ENCODE results near the gene ZC4H2.

ZC4H2 gene

GRCh38 chrX:64977830-64978229 lies 1.6 kb upstream of the ZC4H2 start:
- TF ChIP-seq CTCF (IDR thresholded peaks at IDR 0.05; ENCODE audit: extremely low read depth, insufficient read depth, missing control alignments): no peak
- in situ Hi-C loops (cut with MboI; ENCODE audit: low pct_unique_long_range_greater_than_20kb, low sequenced_read_pairs, unreplicated experiment): no loop called here
- no peak for DNase-seq (ENCODE audit: low spot score)

GRCh38 chrX:64977051-64977450 lies 801 bp upstream of the ZC4H2 start:
- DNase-seq (ENCODE audit: low spot score): no peak
- no peak for TF ChIP-seq CTCF (IDR thresholded peaks at IDR 0.05; ENCODE audit: extremely low read depth, insufficient read depth, missing control alignments)
- in situ Hi-C loops (cut with MboI; ENCODE audit: low pct_unique_long_range_greater_than_20kb, low sequenced_read_pairs, unreplicated experiment): no loop called here

- in situ Hi-C loops (cut with MboI; ENCODE audit: low pct_unique_long_range_greater_than_20kb, low sequenced_read_pairs, unreplicated experiment): no loop called here
- no peak for TF ChIP-seq CTCF (IDR thresholded peaks at IDR 0.05; ENCODE audit: extremely low read depth, insufficient read depth, missing control alignments)
- DNase-seq (ENCODE audit: low spot score): no peak
Measured at GRCh38 chrX:64976673-64977040, 407 bp upstream of the ZC4H2 start.

- in situ Hi-C loops (cut with MboI; ENCODE audit: low pct_unique_long_range_greater_than_20kb, low sequenced_read_pairs, unreplicated experiment): no loop called here
- DNase-seq (ENCODE audit: low spot score): no peak
- TF ChIP-seq CTCF (IDR thresholded peaks at IDR 0.05; ENCODE audit: extremely low read depth, insufficient read depth, missing control alignments): no peak
Measured at GRCh38 chrX:64975491-64975890, 759 bp downstream of the ZC4H2 start.

- TF ChIP-seq CTCF (IDR thresholded peaks at IDR 0.05; ENCODE audit: extremely low read depth, insufficient read depth, missing control alignments): no peak
- in situ Hi-C loops (cut with MboI; ENCODE audit: low pct_unique_long_range_greater_than_20kb, low sequenced_read_pairs, unreplicated experiment): no loop called here
- DNase-seq (ENCODE audit: low spot score): no peak
Measured at GRCh38 chrX:64925480-64925879, 50.8 kb downstream of the ZC4H2 start.

- in situ Hi-C loops (cut with MboI; ENCODE audit: low pct_unique_long_range_greater_than_20kb, low sequenced_read_pairs, unreplicated experiment): no loop called here
Measured at GRCh38 chrX:64908121-64908520, 68.1 kb downstream of the ZC4H2 start.

More at GRCh38 chrX:64908121-64908520, 68.1 kb downstream of the ZC4H2 start:
- DNase-seq (ENCODE audit: low spot score): no peak
- TF ChIP-seq CTCF (IDR thresholded peaks at IDR 0.05; ENCODE audit: extremely low read depth, insufficient read depth, missing control alignments): no peak

All from GM13977 (cell line).